Raji (cell line): ENCODE data around the gene MIF4GD.

Experiments
- POLR2A ChIP-seq: IDR thresholded peaks from 2 replicates; pipeline ENCODE4 v1.6.1; 2011; ENCODE audit warnings: low read depth, low read length, control low read depth; ENCODE audit not compliant: insufficient read depth

MIF4GD gene

DNA sequence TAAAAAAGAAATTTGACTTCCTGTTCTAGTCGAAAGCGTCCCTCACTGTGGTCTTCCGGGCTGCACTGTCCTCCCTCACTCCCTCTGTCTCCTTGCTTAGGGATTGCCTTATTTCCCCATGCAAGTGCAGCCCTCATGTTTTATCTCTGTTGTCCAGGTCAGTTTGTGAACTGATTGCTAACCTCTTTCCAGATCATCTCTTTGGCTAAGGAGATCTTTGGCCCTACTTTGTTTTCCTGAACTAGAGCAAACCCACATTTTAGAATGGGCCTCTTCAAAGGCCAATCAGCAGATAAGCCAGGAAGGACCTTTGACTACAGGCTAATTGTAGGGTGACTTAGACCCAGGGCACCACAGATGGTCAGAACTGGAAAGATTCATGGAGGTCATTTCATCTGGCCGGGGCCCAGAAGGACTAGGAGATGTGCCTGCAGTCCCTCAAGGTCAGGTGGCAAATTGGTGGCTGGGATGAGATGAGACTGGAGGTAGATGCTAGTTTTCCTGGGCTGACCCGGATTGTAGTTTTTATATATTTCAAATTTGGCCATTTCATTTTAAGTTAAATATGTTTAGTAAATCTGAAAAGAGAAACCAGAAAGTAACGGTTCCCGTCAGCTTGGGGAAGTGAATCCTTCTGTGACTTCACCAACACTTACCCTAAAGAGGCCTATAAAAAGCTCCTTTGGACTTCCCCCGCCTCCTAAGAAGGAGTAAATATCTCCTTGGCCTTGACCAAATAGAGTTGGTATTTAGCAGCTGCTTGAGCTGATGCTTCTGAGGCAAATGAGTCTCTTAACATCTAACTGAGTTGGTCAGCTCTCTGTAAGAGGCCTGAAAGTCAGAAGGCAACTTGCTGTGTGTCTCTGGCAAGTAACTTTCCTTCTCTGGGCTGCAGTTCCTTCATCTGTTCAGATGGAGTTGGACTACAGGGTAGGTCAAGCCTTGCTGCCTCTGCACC, 24.4 kb upstream of the MIF4GD start:
- peak; percentile 79 for TF ChIP-seq POLR2A

DNA sequence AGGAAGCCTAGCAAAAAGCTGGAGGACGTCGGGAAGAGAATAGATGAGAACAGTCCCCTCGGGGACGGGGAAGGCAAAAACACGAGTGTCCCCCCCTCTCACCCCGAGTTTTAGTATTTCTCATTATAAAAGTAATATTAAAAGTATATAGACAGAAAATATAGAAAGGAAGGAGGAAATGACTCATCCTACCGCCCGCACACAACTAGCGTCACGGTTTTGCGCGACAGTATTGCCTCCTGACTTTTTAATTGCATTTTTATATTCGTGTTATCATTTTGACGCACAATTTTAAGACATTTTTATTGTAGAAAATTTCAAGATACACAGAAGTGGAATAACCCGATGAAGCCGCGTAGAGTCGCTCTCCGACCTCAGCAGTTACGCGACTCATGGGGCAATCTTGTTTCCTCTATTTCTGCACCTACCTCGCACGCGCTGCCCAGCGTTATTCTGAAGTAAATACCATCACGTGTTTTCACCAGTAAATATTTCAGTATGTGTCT, 18.9 kb upstream of the MIF4GD start:
- no peak; the same call in 1 of the 2 replicates for TF ChIP-seq POLR2A

DNA sequence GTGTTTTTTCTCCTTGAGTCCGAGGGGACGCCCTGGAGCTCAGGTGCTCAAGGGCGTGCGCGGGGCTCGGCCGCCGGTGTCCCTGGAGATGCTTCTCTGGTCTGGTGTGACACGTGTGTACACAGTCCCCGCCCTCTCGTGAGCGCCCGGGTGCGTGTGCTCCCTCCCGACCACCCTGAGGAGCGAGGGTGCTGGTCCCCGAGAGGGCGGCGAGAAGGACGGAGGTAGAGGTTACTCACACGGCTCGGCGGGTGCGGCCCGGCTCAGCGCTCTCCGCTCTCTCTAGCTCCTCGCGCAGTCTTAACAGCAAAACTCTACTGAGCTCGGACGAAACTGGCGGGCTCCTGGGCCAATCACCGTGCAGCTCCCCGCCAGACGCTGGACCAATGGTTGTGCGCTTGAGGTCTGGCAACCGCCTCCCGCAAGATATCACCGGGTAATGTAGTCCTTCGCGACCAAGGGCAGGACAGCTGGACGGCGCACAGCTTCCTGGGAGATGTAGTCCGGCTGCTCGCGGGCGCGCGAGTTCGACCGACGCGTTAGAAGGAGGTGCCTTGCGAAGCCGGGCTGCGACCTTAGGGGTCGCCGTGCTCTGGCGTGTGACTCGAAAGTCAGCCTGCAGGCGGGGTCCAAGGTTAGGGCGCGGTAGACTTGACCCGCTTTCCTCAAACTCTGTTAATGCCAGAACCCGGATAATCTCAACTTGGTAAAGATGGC, 18.2 kb upstream of the MIF4GD start, which contains the start of gene SLC25A19:
Gene SLC25A19, minus strand, starts transcription at position 319 of the 717 bp plus-strand sequence. CDS start 2,669 bp downstream, outside the sequence.
- TF ChIP-seq POLR2A, result peak; percentile 98

DNA sequence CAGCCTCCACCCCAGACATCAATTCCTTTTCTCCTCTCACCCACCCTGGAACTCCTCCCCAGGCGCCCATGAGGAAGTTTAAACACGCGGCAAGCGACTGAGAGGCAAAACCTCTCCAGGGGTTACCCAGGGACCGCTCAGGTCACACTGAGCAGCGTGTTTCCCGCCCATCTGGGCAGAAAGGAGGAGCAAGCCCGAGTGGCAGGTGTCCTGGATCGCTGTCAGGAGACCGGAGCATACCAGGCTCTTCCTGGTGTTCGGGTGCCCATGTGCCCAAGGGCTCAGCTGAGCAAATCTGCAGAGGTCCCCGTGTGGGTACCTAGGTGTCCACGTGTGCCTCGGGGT, 17.7 kb upstream of the MIF4GD start:
- no peak for TF ChIP-seq POLR2A

DNA sequence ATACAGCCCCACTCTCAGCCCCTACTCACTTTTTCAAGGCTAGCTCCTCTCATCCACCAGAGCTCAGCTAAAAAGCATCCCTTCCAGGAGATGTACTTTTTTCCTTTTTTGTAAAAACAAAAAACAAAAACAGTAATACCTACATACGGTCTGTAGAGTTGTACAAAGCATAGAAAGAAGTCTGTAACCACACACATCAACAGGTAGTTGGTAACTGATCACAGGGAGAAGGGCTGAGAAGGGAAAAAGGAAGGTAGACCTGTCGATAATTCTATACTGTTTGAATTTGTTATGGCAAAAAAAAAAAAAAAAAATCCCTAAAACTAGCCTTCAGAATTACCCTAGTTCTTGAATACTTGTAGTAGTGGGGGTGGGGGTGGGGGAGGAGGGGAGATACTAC, 17.3 kb upstream of the MIF4GD start:
- no peak for TF ChIP-seq POLR2A

DNA sequence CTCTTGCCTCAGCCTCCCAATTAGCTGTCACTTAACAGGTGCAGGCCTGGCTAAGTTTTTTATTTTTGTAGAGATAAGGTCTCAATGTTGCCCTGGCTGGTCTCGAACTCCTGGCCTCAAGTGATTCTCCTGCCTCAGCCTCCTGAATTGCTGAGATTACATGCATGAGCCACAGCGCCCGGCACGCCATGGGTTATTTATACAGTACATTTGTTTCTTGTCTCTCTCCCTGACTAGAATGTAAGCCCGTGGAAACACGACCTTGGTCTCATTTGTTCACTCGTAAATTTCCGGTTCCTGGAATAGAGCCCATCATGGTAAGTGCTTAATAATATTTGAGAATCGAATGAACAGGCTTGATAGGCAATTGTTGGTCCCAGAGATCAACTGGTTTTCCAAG, 16.2 kb upstream of the MIF4GD start:
- TF ChIP-seq POLR2A, result no peak

DNA sequence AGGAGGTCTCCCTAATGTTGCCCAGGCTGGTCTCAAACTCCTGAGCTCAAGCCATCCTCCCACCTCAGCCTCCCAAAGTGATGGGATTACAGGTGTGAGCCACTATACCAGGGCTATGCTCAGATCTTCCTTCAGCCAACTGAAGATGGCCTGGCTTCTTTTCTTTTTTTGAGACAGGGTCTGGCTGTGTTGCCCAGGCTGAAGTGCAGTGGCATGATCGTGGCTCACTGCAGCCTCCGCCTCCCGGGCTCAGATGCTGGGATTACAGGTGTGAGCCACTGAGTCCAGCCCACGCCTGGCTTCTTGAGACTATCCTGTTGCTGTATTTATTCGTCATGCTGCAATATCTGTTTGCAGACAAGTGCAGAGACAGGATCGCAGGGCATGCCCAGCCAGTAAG, 14.1 kb upstream of the MIF4GD start:
- TF ChIP-seq POLR2A, result no peak

DNA sequence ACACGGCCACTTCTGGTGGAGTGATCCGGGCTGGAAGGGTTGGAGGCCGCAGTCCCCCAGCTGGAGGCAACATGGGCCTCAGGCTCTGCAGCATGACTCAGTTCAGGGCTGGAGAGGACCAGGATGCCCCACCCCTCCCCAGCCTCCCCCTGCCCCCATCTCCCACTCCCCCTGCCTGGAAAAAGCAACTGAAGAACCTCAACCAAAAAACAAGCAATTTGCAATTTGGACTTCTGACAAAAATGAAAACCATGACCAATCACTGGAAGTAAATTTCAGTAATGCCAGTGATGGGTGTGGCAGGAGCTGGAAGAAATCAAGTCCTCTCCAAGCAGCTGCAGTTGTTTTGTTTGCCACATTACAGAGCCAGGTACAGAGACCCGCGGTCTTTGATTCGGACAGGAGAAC, 6.6 kb upstream of the MIF4GD start:
- TF ChIP-seq POLR2A, result no peak

DNA sequence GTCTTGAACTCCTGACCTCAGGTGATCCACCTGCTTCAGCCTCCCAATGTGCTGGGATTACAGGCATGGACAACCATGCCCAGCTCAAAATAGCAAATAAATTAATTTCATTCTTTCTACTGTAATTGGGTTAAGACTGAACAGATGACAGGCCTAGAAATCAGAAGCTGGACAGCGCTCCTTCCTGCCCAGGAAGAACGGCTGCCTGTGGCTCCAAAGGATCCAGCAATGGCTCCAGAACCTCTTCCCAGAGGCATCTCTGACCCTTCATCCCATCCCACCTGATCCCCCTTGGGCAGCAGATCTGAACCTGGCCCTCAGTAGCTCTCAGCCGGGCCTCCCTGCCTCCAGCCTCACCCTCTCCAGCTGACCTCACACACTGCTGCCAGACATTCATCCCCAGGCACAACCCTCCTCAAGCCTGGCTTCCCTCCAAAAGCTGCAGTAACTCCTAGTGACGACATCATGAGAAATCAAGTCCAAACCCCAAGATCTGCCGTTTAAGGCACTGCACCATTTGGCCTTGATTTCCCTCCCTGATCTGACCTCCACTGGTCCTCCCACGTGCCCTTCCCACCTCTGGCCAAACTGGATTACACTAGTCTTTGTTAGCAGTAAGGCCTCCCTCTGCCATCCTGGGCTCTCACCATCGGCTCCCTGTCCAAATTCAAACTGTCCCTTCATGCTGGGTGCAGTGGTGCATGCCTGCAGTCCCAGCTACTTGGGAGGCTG, 3.1 kb upstream of the MIF4GD start:
- no peak for TF ChIP-seq POLR2A

DNA sequence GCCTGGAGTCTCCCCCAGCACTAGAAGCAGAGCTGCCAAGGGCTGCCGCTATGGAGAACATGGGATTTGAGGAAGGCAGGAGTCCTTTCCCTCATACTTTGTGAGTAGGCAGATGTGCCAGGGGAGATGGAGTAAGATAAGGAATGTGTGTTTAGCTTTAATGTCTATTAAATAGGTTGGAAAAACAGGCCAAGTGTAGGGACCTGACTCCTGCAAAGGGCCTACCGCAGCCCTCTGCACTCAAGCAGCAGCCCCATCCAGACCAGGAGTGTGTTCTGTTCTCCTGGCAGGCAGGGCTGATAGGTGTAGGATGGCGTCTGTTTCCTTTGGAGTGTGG, 1.8 kb upstream of the MIF4GD start:
- TF ChIP-seq POLR2A, result no peak

DNA sequence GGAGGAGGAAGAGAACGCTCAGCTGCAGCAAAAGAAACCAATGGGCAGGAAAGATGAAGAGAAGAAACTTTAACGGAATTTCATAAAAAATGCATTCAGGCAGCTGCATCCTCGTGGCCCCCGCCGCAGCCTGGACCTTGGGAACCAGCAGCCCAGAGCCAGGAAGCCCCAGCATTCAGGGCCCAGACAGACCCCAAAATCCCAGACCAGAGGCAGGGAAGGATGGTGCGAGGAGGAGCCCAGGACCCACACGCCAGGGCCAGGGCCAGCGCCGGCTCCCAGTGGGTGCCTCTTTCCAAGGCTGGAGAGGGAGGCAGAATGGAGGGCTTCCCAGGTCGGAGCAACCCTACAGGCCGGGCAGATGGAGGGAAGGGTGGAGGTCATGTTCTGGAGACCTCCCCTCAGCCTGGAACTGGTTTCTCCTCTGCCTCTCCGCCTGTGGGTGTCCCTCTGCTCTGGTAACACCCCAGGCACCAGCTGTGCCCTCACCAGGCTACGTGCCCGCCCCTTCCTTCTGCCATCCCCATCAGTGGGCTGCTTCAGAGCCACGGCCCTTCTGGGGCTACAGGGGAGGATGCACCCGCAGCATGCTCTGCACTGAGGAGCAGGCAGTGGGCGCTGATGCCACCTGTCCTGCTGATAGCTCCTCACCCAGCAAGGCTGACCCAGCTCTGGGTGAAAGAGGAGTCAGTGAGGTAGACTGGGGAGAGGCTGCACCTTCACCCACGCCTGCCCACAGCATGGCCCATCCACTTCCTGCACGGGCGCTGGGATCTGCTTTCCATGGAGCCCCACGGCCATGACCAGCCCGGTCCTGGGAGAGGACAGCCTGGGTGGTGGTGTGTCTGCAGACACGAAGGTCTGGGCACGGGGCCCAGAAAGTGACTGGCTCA, 1.2 kb upstream of the MIF4GD start:
- TF ChIP-seq POLR2A, result peak; percentile 42; the same call in 1 of the 2 replicates

DNA sequence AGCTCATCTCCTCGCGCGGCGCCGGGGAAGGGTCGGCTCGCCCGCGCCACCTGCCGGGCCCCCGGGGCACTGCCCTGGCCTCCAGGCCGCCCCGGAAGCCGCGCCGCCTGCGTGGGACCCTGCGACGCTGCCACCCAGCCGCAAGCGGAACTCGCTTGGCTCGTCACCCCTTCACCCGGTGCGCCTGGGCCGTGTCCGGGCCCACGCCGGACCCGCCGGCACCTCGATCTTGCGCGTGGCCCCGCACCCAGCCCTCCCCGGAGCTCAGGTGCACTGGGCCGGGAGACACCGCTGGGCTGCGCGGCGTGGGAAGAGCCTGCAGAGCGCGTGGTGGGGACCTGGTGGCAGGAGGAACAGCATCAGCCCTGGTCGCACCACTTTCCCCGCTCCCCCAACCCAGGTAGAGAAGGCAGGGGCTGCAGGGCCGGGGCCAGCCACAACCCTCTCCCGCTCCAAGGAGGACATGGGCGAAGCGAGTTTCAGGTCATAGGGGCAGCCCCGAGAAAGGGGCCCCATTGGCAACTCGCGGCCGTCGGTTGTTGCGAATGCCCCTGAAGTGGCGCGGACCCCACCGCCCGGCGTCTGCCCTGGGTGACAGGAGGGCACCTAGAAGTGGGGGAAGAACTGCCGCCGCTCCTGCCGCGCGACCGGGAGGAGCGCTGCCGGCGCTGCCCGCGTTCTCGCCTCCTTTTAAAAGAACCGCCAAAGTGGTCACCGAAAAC, 363 bp upstream of the MIF4GD start:
- peak; percentile 75 for TF ChIP-seq POLR2A

DNA sequence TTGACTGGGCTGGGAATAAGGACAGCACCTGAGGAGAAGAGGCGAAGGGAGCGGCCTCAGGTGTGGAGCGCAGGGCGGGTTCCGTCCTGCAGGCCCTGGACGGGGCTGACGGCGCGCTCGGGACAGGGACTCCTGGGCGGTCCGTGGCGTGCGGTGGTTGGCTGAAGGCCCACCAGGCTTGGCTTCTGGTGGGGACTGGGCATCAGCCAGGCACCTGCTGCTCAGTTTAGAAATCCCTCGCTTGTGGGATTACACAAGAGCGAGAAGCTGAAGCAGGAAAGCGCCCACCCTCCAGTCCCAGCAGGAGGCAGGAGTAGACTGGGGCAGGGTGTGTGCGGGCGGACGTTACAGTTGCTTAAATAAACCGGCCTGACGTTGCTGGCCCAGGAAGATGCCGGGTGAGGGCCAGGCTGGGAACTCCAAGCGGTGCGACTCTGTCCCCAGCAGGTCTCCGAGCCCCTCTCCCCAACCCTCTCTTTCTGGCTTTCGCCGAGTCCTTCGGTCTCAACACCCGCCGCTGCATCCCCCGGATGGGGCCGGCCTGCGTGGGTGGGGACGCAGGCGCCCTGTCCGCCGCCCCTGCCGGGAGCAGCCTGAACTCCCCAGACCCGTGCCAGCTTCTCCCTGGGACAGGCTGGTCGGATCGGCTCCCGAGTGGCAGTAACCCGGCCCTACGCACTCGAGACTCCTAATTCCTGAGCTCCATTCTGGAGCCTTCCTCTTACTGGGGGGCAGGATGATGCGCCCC, 639 bp downstream of the MIF4GD start:
- TF ChIP-seq POLR2A, result peak; percentile 41; the same call in 1 of the 2 replicates

DNA sequence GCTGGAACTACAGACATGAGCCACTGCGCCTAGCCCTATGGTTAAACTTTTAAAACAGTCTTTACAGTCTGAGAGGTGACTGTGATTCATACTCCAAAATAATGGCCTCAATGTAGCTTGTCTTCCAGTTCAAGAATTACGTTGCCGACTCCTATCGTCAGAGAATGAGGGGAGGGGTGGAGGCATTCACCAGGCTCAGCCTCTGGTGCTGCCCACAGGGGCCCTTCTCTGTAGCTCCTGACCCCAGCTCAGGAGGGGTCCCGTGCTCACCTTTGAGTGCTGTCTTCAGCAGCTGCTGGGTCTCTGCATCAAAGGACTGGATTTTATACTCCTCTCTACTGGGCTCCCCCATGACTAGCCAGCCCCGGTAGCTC, 1.2 kb downstream of the MIF4GD start:
- no peak for TF ChIP-seq POLR2A
